Lower leg skin (tissue), 4 donors: ENCODE results near the gene NTNG1. TPM values are rescaled to one million over a fixed set of nuclear protein-coding genes. Genes with fewer than 3 reads are reported as not detected.

Experiments used
- DNase-seq, 2 donors: peaks; one replicate each; pipeline ENCODE4 v3.0.0-alpha.2; 2019; ENCODE audit warnings: low spot score in 2 of 2
- H3K4me3 ChIP-seq: fragments of 200-600 bp; sonication (generic); 2 replicates; pipeline ENCODE4 v1.5.1; 2017; ENCODE audit warnings: mild to moderate bottlenecking, low read depth; ENCODE audit not compliant: poor library complexity, severe bottlenecking
- POLR2A ChIP-seq, 2 donors: fragments of 450-650 bp; IDR thresholded peaks; one replicate each; pipeline ENCODE4 v1.6.1; 2016 to 2017; ENCODE audit warnings: antibody characterized with exemption in 2 of 2, mild to moderate bottlenecking in 1 of 2, moderate library complexity in 1 of 2
- WGBS, 2 donors: methylation state at CpG; one replicate each; pipeline ENCODE4 v1.1.5; 2018; 5-methylcytosine and 5-hydroxymethylcytosine counted together
- intact Hi-C: fragments of 100-400 bp; cut with DNase I; formaldehyde crosslinking; loops from one replicate; pipeline ENCODE4 v1.15.0; 2023; ENCODE audit warnings: low total_unique reads
- total RNA-seq, 4 donors: library from RNA; depleted of rRNA; stranded (reverse); fragments of >200 nt; gene quantifications; one replicate each; pipeline ENCODE4 v1.1.0, GENCODE V29; 2016
- TF ChIP-seq, protein P1 (sequence below), 3 donors: fragments of 450-650 bp; IDR thresholded peaks; one replicate each; pipeline ENCODE4 v1.5.1; 2016; ENCODE audit warnings: antibody characterized with exemption in 3 of 3, mild to moderate bottlenecking in 3 of 3, moderate library complexity in 2 of 3

NTNG1 gene
- total RNA-seq, 4 donors from 2014 or later = 2.6 to 8.1 (median 3.4) TPM

DNA sequence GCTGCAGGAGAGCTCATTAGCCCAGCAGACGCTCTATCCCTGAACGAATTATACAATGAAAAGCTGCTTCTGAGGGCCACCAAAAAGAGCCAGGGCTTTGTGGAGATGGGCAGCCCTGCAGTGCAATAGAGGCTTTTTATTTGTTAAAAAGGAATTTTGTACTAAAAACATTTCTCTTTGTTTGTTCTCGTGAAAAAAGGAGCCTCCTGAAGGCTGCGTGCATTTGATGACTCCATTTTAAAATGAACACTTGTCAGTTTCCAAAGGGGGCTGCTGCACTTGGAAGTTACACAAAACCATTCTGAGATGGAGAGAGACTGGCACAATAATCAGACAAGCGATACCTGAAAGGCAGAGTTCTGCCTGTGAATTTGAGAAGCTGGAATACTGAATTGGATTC lies 202.8 kb downstream of the NTNG1 start:
- no peak for DNase-seq
- intact Hi-C loops = no loop called here
- TF ChIP-seq POLR2A (IDR thresholded peaks at IDR 0.05) = no peak
- TF ChIP-seq, protein P1, sequence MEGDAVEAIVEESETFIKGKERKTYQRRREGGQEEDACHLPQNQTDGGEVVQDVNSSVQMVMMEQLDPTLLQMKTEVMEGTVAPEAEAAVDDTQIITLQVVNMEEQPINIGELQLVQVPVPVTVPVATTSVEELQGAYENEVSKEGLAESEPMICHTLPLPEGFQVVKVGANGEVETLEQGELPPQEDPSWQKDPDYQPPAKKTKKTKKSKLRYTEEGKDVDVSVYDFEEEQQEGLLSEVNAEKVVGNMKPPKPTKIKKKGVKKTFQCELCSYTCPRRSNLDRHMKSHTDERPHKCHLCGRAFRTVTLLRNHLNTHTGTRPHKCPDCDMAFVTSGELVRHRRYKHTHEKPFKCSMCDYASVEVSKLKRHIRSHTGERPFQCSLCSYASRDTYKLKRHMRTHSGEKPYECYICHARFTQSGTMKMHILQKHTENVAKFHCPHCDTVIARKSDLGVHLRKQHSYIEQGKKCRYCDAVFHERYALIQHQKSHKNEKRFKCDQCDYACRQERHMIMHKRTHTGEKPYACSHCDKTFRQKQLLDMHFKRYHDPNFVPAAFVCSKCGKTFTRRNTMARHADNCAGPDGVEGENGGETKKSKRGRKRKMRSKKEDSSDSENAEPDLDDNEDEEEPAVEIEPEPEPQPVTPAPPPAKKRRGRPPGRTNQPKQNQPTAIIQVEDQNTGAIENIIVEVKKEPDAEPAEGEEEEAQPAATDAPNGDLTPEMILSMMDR (IDR thresholded peaks at IDR 0.05) = no peak
- WGBS, 2 donors = 94 to 97% methylated on average over 5 of the region's 5 CpGs
- H3K4me3 ChIP-seq = no peak overlapping the region

GRCh38 chr1:107344268-107344760 lies 203.5 kb downstream of the NTNG1 start:
- no peak overlapping the region for H3K4me3 ChIP-seq
- no peak for DNase-seq
- TF ChIP-seq, protein P1 (IDR thresholded peaks at IDR 0.05) = no peak
- TF ChIP-seq POLR2A (IDR thresholded peaks at IDR 0.05) = no peak
- 59 to 69% methylated on average over 1 of the region's 1 CpG for WGBS, 2 donors
- intact Hi-C loops = no loop called here

DNA sequence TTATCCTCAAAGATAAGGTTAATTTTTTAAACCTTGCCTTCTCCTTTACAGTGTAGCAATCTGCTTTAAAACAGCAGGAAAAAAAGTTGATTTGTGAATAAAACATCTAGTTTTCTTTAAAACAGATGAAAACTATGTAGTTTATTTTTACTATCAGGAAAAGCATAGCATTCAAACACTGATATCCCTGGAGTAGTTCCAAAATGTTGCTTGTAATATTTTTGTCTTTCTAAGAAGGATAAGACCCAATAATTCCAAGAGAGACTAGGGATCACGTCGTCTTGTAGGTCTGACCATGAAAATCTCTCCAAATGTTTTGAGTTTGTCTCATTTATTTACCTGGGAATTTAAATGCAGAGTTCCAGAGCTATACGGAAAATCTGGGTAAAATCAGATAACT lies 204.0 kb downstream of the NTNG1 start:
- no peak overlapping the region for H3K4me3 ChIP-seq
- 77 to 79% methylated on average over 3 of the region's 3 CpGs for WGBS, 2 donors
- no peak for DNase-seq
- intact Hi-C loops = no loop called here
- no peak for TF ChIP-seq POLR2A (IDR thresholded peaks at IDR 0.05)
- TF ChIP-seq, protein P1 (IDR thresholded peaks at IDR 0.05) = no peak

- intact Hi-C loops = no loop called here
- DNase-seq = no peak
- no peak for TF ChIP-seq POLR2A (IDR thresholded peaks at IDR 0.05)
- TF ChIP-seq, protein P1 (IDR thresholded peaks at IDR 0.05) = no peak
- H3K4me3 ChIP-seq = no peak overlapping the region
Measured at GRCh38 chr1:107352850-107353249, 212.0 kb downstream of the NTNG1 start.

DNA sequence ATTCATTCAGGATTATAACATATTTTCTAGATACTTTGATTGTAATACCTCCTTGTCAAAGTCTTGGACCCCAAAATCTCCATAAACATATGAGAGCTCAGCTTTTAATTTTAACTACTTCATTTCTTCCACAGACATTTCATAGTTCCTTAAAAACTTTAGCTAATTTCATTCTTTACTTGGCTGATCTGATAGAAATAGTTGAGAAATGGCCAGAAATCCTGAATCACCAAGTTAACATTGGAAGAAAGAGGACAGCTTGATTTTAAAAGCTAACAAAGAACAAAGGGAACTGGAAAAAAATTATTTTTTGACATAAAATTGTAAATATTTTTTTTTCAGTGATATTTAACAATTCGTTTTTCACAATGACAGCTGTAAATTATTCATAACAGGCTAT lies 216.5 kb downstream of the NTNG1 start:
- TF ChIP-seq, protein P1 (IDR thresholded peaks at IDR 0.05) = no peak
- no peak for TF ChIP-seq POLR2A (IDR thresholded peaks at IDR 0.05)
- intact Hi-C loops = no loop called here
- no peak overlapping the region for H3K4me3 ChIP-seq
- no peak for DNase-seq
- 24 to 28% methylated on average over 1 of the region's 1 CpG for WGBS, 2 donors

DNA sequence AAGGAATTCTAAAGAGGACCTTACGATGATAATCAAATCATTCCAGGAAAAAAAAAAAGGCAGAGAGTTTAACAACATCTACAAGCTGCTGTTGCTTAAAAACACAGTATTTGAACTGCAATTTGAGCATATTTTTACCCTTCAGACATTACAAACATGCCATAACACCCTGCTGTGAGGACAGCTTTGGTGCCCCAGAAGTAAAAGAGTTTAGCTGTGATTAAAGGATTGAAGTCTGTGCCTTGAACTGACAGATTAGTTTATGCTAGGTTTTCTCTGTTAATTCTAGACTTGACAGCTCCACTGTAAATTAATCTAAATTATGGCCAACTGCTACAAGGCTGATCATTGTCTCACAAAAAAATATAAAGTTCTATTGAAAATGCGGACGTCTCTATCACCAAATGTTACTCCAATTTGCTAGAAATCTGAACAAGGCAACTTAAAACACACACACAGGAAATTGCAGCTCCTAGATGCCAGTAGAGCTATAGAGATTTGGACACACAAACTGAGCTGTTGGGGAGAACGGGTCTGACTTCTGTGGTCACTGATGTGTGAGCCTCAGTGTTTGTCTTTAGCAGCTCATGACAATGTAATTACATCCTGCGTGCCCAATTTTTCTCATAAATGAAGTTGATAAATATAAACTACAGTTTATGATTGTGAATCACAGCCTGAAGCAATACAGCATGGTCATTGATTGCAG lies 217.9 kb downstream of the NTNG1 start:
- H3K4me3 ChIP-seq = no peak overlapping the region
- WGBS, 2 donors = 55 to 64% methylated on average over 5 of the region's 5 CpGs
- TF ChIP-seq POLR2A (IDR thresholded peaks at IDR 0.05) = no peak
- TF ChIP-seq, protein P1 (IDR thresholded peaks at IDR 0.05) = no peak
- intact Hi-C loops = no loop called here
- DNase-seq = no peak
